ENCODE results near the gene CFAP20DC. TPM values are rescaled to one million over a fixed set of nuclear protein-coding genes. Genes with fewer than 3 reads are reported as not detected.

The CFAP20DC gene
- total and polyA plus RNA-seq, 2 experiments from 2014 or later: 7.4 to 11.4 TPM

DNA sequence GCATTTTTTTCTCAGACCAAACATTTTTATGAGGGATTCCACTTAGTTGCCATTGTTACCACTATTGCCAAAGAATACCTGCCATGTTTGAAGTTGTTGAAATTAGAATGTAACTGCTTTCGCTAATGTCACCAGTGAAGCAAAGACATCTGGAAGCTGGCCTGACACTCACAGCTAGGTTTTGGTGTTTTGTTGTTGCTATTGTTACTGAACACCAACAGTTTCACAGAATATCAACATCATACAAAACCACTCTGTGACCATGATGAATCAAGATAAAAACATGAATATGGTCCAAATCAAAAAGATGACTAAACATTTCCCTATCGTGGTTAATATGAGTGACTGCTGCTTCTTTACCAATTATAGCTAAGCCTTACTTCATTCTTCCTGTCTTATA lies 6.9 kb upstream of the CFAP20DC start (continued):
- TF ChIP-seq, protein P1, sequence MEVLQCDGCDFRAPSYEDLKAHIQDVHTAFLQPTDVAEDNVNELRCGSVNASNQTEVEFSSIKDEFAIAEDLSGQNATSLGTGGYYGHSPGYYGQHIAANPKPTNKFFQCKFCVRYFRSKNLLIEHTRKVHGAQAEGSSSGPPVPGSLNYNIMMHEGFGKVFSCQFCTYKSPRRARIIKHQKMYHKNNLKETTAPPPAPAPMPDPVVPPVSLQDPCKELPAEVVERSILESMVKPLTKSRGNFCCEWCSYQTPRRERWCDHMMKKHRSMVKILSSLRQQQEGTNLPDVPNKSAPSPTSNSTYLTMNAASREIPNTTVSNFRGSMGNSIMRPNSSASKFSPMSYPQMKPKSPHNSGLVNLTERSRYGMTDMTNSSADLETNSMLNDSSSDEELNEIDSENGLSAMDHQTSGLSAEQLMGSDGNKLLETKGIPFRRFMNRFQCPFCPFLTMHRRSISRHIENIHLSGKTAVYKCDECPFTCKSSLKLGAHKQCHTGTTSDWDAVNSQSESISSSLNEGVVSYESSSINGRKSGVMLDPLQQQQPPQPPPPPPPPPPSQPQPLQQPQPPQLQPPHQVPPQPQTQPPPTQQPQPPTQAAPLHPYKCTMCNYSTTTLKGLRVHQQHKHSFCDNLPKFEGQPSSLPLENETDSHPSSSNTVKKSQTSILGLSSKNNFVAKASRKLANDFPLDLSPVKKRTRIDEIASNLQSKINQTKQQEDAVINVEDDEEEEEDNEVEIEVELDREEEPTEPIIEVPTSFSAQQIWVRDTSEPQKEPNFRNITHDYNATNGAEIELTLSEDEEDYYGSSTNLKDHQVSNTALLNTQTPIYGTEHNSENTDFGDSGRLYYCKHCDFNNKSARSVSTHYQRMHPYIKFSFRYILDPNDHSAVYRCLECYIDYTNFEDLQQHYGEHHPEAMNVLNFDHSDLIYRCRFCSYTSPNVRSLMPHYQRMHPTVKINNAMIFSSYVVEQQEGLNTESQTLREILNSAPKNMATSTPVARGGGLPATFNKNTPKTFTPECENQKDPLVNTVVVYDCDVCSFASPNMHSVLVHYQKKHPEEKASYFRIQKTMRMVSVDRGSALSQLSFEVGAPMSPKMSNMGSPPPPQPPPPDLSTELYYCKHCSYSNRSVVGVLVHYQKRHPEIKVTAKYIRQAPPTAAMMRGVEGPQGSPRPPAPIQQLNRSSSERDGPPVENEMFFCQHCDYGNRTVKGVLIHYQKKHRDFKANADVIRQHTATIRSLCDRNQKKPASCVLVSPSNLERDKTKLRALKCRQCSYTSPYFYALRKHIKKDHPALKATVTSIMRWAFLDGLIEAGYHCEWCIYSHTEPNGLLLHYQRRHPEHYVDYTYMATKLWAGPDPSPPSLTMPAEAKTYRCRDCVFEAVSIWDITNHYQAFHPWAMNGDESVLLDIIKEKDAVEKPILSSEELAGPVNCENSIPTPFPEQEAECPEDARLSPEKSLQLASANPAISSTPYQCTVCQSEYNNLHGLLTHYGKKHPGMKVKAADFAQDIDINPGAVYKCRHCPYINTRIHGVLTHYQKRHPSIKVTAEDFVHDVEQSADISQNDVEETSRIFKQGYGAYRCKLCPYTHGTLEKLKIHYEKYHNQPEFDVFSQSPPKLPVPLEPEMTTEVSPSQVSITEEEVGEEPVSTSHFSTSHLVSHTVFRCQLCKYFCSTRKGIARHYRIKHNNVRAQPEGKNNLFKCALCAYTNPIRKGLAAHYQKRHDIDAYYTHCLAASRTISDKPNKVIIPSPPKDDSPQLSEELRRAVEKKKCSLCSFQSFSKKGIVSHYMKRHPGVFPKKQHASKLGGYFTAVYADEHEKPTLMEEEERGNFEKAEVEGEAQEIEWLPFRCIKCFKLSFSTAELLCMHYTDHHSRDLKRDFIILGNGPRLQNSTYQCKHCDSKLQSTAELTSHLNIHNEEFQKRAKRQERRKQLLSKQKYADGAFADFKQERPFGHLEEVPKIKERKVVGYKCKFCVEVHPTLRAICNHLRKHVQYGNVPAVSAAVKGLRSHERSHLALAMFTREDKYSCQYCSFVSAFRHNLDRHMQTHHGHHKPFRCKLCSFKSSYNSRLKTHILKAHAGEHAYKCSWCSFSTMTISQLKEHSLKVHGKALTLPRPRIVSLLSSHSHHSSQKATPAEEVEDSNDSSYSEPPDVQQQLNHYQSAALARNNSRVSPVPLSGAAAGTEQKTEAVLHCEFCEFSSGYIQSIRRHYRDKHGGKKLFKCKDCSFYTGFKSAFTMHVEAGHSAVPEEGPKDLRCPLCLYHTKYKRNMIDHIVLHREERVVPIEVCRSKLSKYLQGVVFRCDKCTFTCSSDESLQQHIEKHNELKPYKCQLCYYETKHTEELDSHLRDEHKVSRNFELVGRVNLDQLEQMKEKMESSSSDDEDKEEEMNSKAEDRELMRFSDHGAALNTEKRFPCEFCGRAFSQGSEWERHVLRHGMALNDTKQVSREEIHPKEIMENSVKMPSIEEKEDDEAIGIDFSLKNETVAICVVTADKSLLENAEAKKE (CRISPR knock-in tag; IDR thresholded peaks at IDR 0.05): no peak
- TF ChIP-seq, protein P2, sequence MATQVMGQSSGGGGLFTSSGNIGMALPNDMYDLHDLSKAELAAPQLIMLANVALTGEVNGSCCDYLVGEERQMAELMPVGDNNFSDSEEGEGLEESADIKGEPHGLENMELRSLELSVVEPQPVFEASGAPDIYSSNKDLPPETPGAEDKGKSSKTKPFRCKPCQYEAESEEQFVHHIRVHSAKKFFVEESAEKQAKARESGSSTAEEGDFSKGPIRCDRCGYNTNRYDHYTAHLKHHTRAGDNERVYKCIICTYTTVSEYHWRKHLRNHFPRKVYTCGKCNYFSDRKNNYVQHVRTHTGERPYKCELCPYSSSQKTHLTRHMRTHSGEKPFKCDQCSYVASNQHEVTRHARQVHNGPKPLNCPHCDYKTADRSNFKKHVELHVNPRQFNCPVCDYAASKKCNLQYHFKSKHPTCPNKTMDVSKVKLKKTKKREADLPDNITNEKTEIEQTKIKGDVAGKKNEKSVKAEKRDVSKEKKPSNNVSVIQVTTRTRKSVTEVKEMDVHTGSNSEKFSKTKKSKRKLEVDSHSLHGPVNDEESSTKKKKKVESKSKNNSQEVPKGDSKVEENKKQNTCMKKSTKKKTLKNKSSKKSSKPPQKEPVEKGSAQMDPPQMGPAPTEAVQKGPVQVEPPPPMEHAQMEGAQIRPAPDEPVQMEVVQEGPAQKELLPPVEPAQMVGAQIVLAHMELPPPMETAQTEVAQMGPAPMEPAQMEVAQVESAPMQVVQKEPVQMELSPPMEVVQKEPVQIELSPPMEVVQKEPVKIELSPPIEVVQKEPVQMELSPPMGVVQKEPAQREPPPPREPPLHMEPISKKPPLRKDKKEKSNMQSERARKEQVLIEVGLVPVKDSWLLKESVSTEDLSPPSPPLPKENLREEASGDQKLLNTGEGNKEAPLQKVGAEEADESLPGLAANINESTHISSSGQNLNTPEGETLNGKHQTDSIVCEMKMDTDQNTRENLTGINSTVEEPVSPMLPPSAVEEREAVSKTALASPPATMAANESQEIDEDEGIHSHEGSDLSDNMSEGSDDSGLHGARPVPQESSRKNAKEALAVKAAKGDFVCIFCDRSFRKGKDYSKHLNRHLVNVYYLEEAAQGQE (IDR thresholded peaks at IDR 0.05; ENCODE audit: unreplicated experiment): no peak
- no peak for TF ChIP-seq EZH2 (IDR thresholded peaks at IDR 0.05; ENCODE audit: low read depth, unreplicated experiment)
- TF ChIP-seq, protein P3, sequence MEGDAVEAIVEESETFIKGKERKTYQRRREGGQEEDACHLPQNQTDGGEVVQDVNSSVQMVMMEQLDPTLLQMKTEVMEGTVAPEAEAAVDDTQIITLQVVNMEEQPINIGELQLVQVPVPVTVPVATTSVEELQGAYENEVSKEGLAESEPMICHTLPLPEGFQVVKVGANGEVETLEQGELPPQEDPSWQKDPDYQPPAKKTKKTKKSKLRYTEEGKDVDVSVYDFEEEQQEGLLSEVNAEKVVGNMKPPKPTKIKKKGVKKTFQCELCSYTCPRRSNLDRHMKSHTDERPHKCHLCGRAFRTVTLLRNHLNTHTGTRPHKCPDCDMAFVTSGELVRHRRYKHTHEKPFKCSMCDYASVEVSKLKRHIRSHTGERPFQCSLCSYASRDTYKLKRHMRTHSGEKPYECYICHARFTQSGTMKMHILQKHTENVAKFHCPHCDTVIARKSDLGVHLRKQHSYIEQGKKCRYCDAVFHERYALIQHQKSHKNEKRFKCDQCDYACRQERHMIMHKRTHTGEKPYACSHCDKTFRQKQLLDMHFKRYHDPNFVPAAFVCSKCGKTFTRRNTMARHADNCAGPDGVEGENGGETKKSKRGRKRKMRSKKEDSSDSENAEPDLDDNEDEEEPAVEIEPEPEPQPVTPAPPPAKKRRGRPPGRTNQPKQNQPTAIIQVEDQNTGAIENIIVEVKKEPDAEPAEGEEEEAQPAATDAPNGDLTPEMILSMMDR (conservative IDR thresholded peaks at IDR 0.05; ENCODE audit: low read depth in 2 of 2): no peak
- TF ChIP-seq, protein P4, sequence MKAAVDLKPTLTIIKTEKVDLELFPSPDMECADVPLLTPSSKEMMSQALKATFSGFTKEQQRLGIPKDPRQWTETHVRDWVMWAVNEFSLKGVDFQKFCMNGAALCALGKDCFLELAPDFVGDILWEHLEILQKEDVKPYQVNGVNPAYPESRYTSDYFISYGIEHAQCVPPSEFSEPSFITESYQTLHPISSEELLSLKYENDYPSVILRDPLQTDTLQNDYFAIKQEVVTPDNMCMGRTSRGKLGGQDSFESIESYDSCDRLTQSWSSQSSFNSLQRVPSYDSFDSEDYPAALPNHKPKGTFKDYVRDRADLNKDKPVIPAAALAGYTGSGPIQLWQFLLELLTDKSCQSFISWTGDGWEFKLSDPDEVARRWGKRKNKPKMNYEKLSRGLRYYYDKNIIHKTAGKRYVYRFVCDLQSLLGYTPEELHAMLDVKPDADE (IDR thresholded peaks at IDR 0.05): no peak
- no peak for TF ChIP-seq EZH2phosphoT487 (IDR thresholded peaks at IDR 0.05; ENCODE audit: unreplicated experiment)
- no peak for TF ChIP-seq POLR2AphosphoS5 (IDR thresholded peaks at IDR 0.05; ENCODE audit: low read depth)
